LoVo (cell line): ENCODE data around the gene HPN.

Source experiments
- DNase-seq: peaks from one replicate; pipeline ENCODE4 v3.0.0-alpha.2; 2016; ENCODE audit warnings: low spot score

Gene HPN

DNA sequence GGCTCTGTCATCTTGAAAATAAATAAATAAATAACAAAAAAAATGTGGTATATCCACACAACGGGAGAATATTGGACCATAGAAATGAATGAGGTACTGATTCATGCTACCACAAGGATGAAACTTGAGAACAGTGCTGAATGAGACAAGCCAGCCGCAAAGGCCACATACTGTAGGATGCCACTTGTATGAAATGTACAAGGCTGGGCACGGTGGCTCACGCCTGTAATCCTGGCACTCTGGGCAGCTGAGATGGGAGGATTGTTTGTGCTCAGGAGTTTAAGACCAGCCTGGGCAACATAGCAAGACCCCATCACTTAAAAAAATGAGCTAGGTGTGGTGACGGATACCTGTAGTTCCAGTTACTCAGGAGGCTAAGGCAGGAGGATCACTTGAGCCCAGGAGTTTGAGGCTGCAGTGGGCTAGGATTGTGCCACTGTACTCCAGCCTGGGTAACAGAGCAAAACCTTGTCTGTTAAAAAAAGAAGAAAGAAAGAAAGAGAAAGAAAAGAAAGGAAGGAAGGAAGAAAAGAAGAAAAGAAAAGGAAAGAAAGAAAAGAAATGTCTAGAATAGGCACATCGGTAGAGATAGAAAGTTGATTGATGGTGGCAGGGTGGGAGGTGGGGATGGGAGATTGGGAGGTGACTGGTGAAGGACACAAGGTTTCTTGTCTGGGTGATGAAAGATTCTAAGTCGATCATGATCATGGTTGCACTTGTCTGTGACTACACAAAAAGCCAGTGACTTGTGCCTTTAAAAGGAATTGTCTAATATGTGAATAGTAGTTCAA, 20.3 kb downstream of the HPN start:
- no peak for DNase-seq

DNA sequence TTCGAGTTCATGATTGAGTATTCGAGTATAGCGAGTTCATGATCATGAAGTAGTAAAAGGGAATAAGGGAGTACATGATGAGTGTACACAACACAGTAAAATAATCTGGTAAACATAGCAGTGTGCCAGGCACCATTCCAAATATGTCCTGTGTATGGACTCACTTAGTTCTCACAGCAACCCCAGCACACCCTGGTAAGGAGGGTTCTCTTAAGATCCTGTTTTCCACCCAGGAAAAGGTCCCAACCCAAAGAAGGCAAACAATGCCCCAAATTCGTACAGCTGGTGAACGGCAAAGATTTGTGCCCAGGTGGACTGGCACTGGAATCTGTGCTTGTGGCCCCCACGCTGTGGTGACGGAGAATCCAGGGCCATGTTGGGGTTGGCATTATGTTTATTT, 21.4 kb downstream of the HPN start:
- DNase-seq = no peak

DNA sequence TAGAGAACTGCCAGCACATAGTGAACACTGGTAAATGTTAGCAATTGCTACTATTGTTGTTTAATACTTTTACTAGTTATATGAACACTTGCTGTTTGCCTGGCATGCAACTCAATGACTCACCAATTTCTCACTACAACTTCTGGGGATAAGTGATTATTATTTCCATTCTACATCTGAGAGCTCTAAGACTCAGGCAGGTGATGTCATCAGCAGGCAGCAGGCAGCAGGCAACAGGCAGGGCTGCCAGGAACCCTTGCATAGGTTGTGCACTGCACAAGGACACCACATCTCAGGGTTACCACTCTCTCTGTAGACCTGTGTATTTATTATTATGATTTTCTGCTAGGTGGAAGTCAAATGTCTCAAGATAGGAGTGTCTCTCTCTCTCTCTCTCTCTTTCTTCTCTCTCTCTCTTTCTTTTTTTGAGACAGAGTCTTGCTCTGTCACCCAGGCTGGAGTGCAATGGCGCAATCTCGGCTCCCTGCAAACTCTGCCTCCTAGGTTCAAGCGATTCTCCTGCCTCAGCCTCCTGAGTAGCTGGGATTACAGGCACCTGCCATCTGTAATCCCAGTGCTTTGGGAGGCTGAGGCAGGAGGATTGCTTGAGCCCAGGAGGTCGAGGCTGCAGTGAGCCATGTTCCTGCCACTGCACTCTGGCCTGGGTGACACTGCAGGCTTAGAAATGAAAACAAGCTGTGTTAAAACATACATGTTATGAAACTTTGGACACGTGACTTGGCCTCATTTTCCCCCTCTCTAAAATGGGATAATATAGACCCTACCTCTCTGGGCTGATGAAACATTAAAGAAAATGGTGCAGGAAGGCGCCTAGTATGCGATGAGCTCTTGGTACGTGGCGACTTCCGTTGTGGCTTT, 22.7 kb downstream of the HPN start:
- DNase-seq = no peak

DNA sequence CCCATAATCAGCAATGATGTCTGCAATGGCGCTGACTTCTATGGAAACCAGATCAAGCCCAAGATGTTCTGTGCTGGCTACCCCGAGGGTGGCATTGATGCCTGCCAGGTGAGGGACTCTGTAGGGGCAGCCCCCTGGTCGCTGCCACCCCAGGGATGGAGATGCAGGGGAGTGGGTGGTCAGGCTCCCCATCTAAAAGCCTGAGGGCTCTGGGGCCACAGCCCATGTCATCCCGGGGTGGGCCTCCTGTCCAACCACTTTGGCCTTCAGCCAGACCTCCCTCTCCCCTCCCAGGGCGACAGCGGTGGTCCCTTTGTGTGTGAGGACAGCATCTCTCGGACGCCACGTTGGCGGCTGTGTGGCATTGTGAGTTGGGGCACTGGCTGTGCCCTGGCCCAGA, 24.1 kb downstream of the HPN start:
- DNase-seq = no peak

DNA sequence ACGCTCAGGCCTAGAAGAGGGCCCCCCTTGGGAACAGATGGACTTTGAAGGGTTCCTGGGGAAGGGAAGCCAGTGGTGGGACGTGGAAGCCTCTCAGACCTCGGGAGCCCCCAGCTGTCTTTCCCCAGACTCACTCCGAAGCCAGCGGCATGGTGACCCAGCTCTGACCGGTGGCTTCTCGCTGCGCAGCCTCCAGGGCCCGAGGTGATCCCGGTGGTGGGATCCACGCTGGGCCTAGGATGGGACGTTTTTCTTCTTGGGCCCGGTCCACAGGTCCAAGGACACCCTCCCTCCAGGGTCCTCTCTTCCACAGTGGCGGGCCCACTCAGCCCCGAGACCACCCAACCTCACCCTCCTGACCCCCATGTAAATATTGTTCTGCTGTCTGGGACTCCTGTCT, 24.6 kb downstream of the HPN start:
- DNase-seq = no peak

DNA sequence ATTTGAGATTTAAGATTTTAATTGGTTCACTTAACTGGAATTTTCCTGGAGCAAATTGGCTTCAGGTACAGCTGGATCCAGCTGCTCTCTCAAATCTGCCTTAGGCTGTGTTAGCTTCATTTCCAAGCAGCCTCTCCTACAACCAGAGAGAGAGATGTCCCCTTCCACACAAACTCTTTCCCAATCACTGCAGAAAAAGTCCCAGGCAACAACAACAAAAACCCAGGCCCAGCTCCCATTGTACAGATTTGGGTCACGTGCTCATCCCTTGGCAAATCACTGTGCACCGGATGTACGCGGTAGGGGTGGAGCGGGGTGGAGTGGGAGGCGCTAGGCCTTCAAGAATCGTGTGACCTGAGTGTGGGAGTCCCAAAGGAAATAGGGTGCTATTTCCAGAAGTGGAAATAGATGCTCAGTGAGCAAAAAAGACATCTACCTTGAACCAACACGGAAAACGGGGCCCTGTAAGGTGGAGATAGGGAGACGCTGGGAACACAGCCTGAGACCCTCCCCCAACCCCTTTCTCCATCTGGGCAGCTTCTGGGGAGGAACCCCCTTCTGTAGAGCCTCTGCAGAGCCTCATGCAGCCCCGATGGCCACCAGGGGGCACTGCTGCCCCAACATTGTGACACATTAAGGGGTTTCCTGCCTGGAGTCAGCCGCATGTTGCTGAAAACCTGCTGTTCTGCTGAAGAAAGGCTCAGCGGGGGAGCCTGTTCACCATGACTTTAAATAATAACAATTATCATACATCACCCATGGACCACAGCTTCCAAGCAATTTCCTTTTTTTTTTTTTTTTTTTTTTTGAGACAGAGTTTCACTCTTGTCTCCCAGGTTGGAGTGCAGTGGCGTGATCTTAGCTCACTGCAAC, 25.4 kb downstream of the HPN start:
- peak; percentile 67 for DNase-seq

DNA sequence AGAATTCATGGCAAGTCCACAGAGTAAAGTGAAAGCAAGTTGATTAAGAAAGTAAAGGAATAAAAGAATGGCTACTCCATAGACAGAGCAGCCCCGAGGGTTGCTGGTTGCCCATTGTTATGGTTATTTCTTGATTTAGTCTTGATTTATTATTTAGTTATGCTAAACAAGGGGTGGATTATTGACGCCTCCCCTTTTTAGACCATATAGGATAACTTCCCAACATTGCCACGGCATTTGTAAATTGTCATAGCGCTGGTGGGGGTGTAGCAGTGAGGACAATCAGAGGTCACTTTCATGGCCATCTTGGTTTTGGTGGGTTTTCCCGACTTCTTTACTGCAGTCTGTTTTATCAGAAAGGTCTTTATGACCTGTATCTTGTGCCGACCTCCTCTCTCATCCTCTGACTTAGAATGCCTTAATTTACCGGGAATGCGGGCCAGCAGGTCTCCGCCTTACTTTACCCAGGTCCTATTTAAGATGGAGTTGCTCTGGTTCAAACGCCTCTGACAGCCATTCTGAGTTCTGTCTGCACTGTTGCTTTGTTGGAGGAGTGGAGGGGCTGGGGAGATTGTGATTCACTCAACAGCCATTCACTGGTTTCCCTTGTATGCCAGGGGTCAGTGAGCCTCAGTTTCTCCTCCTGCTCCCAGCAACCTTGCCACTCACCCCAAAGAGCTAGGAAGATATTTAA, 27.6 kb downstream of the HPN start:
- DNase-seq = no peak

DNA sequence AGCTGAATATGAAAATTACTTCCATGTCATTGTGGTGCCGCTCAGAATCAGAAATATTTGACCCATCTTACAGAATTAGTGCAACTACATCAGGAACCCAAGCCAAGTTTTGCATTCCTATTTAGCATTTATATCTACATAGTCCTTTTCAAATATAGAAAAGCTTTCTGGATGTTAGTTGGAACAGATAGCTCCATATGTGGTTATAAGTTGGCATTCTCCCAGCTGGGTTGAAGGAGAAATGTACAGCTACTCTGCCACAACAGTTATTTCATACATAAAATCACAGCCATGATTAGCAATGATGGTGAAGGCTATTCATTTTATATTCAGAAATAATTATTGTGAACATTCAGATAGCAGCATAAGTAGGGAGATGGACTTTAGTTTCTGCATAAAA, 28.2 kb downstream of the HPN start:
- no peak for DNase-seq

DNA sequence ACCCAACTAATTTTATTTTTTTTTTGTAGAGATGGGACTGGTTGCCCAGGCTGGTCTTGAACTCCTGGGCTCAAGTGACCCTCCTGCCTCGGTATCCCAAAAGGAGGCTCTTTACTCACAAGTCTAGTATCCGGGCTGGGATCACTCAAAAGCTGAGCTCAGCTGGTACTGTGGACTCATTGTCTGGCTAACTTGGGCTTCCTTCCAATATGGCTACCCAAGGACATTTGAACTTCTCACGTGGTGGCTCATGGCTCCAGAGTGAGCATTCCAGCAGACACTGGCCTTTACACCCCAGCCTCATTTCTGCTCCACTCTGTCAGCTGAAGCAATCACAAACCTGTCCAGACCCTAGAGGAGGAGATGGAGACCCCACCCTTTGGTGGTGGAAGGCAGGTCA, 28.9 kb downstream of the HPN start:
- no peak for DNase-seq

DNA sequence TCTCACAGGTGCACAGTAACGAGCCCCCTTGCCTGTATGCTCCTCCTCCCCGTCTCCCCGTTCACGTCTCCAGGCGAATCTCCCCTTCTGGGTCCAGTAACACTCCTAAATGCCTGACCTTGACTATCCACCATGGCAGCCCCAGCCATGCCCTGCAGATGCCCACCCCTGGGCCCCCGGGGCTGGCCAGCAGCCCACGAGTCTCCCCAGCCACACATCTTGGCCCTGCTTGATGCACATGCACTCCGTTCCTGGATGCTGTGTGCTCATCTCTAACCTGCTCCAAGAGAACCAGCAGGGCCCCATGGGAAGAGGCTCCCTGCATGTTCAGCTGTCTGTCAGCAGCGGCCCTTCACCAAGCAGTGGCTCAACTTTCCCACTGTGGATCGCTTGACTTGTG, 32.0 kb downstream of the HPN start:
- DNase-seq = no peak

DNA sequence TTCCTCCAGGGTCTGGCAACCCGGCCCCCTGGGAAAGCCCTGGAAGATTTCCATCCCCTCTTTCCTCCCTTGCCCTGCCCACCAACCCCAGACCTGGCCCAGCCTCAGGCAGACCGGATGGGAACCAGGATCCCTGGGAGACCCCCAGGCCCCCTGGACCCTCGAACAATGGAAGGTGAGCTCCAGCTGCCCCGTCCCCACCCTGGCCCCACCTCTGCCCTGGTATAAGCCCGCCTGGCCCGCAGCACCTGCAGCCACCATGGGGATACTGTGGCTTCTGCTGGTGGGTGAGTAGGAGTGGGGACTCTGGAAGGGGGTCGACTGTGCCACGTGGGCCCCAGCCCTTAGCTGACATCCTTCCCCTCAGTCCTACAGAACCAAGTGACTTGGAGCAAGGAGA, 32.4 kb downstream of the HPN start:
- DNase-seq = no peak

DNA sequence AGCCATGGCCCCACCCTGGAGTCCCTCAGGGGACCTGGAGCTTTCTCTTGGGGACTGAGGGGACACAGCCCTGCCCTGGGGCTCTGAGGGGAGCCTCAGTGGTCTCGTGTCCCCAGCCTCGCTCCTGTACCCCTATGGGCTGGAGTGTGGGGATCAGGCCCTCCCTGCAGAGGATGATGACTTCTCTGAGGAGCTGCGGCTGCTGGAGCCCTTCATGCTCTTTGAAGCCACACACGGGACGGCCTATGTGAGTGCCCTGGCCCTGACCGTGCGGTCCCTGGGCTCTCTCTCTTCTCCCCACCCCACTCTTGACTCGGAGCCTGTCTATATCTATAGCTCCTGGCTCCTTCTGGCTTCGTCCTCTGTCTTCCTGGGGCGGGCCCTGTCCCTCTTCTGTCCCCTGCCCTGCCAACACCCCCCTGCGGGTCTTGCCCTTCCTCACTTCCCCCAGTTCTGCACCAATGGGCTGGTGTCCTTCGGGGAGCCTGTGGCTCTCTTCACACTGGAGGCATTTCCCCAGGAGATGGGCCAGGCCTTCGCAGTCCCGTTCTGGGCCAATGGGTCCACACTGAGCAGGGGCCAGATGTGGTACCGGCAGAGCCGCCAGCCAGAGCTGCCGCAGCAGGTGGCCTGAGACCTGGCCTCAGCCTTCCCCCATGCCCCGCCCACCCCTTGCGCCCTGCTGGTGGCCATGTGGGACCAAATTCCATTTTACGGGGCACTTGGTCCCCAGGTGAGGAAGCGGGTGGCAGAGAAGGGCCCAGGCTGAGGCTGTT, 33.1 kb downstream of the HPN start:
- DNase-seq = no peak

DNA sequence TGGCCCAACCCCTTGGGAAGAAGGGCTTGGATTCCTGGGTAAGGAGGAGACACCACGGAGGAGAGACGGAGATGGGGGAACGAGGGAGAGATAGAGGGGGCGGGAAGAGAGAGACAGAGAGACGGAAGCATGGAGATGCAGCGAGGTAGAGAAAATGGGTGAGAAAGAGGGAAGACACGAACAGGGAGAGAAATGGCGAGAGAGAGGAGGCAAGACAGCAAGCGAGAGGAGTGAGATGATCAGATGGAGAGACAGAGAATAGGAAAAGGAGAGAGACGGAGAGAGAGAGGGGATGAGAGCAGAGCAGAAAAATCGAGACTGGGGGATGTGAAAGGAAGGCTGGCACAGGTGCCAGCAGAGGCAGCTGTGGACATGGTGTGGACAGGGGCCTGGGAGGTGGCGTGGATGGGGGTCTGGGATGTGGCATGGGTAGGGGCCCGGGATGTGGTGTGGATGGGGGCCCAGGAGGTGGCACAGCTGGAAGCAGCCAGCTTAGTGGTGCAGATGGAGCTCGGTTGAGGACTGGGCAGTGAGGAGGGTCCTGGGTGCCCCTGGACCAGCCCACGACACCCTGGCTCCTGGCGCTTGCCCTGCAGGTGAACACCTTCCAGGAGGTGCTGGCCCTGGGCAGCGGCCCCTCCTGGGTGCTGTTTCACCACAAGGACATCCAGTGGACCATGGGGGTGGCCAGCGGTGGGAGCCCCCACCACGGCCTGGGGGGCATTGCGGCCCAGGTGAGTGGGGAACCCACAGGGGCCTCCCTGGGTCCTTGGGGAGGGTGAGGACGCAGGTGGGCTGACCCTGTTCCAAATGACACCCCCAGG, 33.9 kb downstream of the HPN start:
- no peak for DNase-seq

DNA sequence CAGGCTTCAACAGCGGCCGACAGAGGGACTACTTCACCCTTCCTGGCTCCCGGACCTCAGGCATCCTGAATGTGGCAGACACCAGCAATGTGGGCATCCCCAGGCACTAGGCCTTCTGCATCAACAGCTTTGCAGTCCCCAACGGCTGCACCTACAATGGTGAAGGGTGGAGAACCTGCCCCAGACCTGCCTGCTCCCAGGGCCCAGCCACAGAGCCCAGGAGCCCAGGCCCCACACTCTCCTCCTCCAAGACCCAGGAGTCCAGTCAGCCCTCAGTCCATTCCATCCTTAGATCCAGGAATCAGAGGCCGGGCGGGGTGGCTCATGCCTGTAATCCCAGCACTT, 34.5 kb downstream of the HPN start:
- DNase-seq = no peak

DNA sequence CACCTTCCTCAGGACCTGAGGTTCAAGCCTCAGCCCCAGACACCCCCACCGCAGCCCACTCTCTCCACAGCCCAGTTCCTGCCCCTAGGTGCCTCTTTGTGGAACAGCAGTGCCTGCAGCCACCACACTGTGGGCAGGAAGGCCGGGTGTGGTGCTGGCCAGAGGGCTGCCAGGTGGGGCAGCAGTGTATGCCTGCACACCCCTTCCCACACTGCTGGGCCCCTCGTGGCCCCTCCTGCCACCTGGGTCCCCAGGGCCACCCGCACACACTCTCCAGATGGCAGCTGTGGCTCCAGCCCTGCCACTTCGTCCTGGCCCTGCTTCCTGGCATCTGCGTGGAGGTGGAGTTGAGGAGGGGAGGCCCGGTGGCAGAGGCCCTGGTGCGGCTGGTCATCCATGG, 35.1 kb downstream of the HPN start:
- no peak for DNase-seq

DNA sequence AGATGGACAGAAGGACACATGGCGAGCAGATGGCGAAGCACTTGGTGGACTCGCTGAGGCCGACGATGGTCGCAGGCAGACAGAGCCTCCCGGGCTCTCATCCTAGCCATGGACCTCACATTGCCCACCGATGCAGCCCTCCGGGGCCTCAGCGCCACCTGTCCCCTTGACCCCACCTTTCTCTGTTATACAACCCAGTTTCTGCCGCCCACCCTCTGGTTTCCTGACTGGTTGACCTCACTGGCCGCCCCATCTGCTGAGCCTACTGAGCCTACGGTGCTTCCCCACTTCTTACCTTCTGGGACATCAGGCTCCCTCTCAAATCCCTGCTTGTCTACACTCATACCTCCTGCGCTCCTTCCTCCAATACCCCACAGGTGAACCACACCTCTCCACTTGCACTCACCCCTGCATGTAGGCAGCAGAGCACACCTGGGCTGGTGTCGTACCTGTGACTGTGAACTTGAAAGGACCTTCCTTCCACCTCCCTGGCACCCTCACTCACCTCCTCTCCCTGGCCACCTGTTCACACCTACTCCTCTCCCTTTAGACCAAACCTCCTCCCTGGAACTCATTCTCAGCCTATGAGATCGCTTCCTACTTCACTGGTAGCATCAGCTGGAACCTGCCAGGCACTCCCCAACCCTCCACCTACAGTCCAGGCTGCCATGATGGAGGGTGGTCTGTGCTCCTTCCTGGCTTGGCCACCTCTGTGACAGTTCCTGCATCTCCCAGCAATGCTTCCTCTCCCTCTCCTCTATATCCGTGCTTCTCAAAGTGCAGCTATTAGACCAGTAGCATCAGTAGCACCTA, 36.1 kb downstream of the HPN start:
- DNase-seq = no peak

DNA sequence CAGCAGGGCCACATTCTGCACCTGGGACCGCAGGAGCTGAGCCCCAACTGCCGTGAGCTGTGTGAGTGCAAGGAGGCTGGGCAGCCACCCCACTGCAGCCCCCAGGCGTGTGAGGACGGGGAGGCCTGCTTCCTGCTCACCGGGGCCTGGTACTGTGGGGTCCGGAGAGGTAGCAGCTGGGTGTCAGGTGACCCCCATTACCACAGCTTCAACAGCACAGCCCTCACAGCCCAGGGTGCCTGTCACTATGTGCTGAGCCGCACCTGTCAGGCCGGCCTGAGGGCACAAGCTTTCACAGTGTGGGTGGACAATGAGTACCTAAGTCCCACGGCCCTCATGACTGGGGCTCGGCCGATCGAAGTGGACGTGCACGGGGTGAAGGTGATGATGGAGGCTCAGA, 38.3 kb downstream of the HPN start:
- DNase-seq = no peak

DNA sequence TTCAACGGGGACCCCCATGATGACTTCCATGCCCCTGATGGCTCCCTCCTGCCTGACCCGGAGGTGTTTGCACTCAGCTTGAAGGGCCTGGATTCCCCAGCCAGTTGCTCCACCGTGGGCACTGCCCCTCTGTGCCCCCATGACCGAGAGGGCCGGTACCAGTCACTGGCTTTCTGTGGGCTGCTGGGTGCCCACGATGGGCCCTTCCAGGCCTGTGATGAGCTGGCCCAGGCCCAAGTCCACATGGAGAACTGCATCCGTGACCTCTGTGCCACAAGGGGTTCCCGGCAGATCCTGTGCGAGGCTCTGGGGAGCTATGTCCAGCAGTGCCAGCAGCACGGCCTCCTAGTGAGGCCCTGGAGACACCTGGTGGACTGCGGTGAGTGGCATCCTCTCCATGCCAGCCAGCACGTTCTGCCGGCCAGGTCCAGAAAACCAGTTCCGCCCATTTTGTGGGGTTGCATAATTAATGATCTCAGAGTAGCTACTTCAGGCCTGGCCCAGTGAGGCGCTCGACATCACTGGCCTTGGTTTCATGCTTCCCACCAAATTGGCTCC, 39.2 kb downstream of the HPN start:
- no peak for DNase-seq

DNA sequence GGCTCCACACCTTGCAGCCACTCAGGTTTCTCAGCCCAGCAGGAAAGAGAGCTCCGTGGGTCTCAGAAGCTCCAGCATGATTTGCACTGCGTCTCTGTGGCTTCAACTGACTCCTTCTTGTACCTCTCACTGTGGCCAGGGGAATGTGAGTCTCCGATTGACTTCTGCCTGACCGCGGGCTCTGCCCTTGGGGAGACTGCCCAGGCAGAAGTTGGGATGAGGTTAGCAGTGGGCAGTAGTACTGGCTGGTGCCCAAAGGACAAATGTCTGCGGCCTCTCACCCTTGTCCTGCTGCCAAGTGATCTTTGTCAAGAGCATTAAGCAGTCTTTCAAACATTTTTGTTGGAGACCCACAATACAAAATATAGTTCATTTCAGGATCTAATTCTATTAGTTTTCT, 39.7 kb downstream of the HPN start:
- DNase-seq = no peak
